ENCODE results near the gene CYP2A6. TPM values are rescaled to one million over a fixed set of nuclear protein-coding genes. Genes with fewer than 3 reads are reported as not detected.
A peak's percentile ranks its signal among the peaks of the same experiment; 100 is the strongest.
"Not testable (repeated sequence)": the region's sequence is repeated elsewhere in the genome, so short reads cannot be mapped to it uniquely, and the experiment has no call there.

The CYP2A6 gene
- total and polyA plus RNA-seq, 2 of the 4 experiments (the other 2 are of a cell fraction) = not detected

DNA sequence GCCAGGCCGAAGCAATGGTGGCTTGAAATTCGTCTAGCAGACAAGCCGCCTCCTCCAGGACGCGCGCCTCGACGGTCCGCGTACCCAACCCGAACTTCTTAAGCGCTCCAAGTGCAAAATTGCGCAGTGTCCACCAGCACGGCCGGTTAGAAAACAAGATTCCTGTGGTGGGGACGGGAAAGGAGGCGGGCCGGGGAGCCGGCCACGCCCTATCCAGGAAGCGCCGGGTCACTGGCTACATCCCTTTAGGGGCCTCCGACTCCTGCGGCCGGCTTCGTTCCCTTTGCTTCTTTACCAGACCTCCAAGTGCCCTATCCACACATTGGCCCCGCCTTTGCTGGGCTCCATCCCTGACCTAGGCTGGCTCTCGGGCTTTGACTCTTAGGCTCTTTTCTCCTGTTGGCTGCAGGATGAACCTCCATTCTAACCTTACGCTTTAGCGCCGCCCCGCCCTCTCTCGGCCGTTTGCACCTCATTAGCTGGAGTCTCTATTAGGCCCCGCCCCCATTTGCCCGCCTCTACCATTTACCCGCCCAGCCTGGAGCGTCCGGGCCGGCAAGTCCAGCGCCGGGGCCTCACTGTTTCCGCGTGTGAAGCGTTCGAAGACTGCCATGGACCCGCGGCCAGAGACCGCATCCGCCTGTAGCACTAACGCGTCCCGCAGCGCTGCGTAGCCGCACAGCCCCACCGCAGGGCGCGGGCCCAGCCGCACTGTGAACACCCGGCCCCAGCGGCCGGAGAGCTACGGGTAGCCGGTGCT lies 39.4 kb downstream of the CYP2A6 start:
- H2BK5ac ChIP-seq (ENCODE audit: low read depth, low read length, poor library complexity, severe bottlenecking); H2BK20ac ChIP-seq (ENCODE audit: low read depth, low read length); intact Hi-C loops (cut with micrococcal nuclease); BruUV-seq (replicated peaks); H3K56ac ChIP-seq (ENCODE audit: extremely low read depth, insufficient read depth, low read length); H2AK9ac ChIP-seq (replicated peaks; ENCODE audit: low read depth, low read length, poor library complexity); H3K9ac ChIP-seq (ENCODE audit: low read depth, low read length); H2BK15ac ChIP-seq (ENCODE audit: low read depth, low read length); H3K23ac ChIP-seq (ENCODE audit: low read depth, low read length); H2AK5ac ChIP-seq (ENCODE audit: low read depth, low read length); CTCF ChIA-PET; H3K14ac ChIP-seq (replicated peaks; ENCODE audit: low read depth, low read length); H2BK120ac ChIP-seq (ENCODE audit: low read depth, low read length); H3K9me1 ChIP-seq (ENCODE audit: insufficient read depth, low read length); H3K9me3 ChIP-seq (ENCODE audit: control insufficient read depth, insufficient read depth, low read length); dilution Hi-C loops (cut with HindIII; ENCODE audit: low sequenced_read_pairs, unreplicated experiment); H4K91ac ChIP-seq (ENCODE audit: insufficient read depth, low read depth, low read length); H4K5ac ChIP-seq (ENCODE audit: low read depth, low read length); H3K18ac ChIP-seq (ENCODE audit: low read depth, low read length); H3K27me3 ChIP-seq (ENCODE audit: control insufficient read depth, insufficient read depth, low read length); in situ Hi-C loops (cut with MboI; ENCODE audit: low sequenced_read_pairs): not testable (repeated sequence)
- H3K4me3 ChIP-seq (ENCODE audit: insufficient read depth, low read depth, low read length) = peak overlapping the region; percentile 27
- POLR2A ChIA-PET (ENCODE audit: unreplicated experiment) = interaction anchor here (0.6 kb wide), 1 partner anchor 8 kb away, joined by 4 read pairs; no protein-coding TSS in a partner anchor
- peaks cover 21 to 49% of the 10 kb centered on the region in 2 experiments for H3K79me1 ChIP-seq (ENCODE audit: low read depth in 1 of 2, low read length in 2 of 2)
- peak overlapping the region; percentile 81; the same call in 1 of the 2 replicates for H3K4ac ChIP-seq (ENCODE audit: low read depth, low read length)
- DNase-seq (peak; percentile 61), ATAC-seq (ENCODE audit: low read depth) (peak; percentile 87)
- H3K4me2 ChIP-seq (ENCODE audit: low read depth, low read length) = peak overlapping the region; percentile 30
- peak overlapping the region; percentile 61 to 79; a peak in 1 of 4 replicates for H4K8ac ChIP-seq (ENCODE audit: low read depth in 2 of 2, low read length in 2 of 2)
- H3K27ac ChIP-seq (ENCODE audit: insufficient read depth, low read length) = peak overlapping the region; percentile 32; the same call in 1 of the 2 replicates
- peak overlapping the region; percentile 93 for H2AFZ ChIP-seq (replicated peaks; ENCODE audit: low read length, poor library complexity)
- peaks cover 12% of the 10 kb centered on the region for H3K4me1 ChIP-seq (ENCODE audit: control insufficient read depth, insufficient read depth, low read length)
- H3K36me3 ChIP-seq (ENCODE audit: control insufficient read depth, insufficient read depth, low read length) = peaks cover 29% of the 10 kb centered on the region; the same call in 1 of the 2 replicates
- no CpG with 5 or more reads among the region's 65 CpGs for WGBS, 2 experiments (ENCODE audit: extremely low coverage in 2 of 2, insufficient read length in 1 of 2)
- peaks cover 39% of the 10 kb centered on the region for H4K20me1 ChIP-seq (ENCODE audit: insufficient read depth, low read length)

Data from IMR-90 (cell line).